Memory B cell (primary cell): ENCODE measurements around the gene PLCB4.
"Not testable (repeated sequence)": the region's sequence is repeated elsewhere in the genome, so short reads cannot be mapped to it uniquely, and the experiment has no call there.

Experiments
- ATAC-seq: fragments of 150-1000 bp; cut with Tn5 transposase; 2 replicates; pipeline ENCODE4 v1.10.0; 2021; ENCODE audit warnings: low read depth, mild to moderate bottlenecking, moderate library complexity
- DNase-seq, 2 donors: peaks; one replicate each; pipeline ENCODE4 v3.0.0; 2022; ENCODE audit warnings: low spot score in 2 of 2
- H3K27ac Mint-ChIP-seq: one replicate; pipeline ENCODE4 v1.8.0; 2022; ENCODE audit warnings: mild to moderate bottlenecking, moderate library complexity, mixed read lengths
- H3K27me3 Mint-ChIP-seq: one replicate; pipeline ENCODE4 v1.8.0; 2022; ENCODE audit warnings: mixed read lengths
- H3K36me3 Mint-ChIP-seq: one replicate; pipeline ENCODE4 v1.8.0; 2022; ENCODE audit warnings: mild to moderate bottlenecking, mixed read lengths
- H3K4me1 Mint-ChIP-seq: one replicate; pipeline ENCODE4 v1.8.0; 2022; ENCODE audit warnings: mixed read lengths
- H3K4me3 Mint-ChIP-seq: one replicate; pipeline ENCODE4 v1.8.0; 2022; ENCODE audit warnings: mild to moderate bottlenecking, moderate library complexity, mixed read lengths
- H3K9me3 Mint-ChIP-seq: one replicate; pipeline ENCODE4 v1.8.0; 2022; ENCODE audit warnings: mixed read lengths

PLCB4 gene

DNA sequence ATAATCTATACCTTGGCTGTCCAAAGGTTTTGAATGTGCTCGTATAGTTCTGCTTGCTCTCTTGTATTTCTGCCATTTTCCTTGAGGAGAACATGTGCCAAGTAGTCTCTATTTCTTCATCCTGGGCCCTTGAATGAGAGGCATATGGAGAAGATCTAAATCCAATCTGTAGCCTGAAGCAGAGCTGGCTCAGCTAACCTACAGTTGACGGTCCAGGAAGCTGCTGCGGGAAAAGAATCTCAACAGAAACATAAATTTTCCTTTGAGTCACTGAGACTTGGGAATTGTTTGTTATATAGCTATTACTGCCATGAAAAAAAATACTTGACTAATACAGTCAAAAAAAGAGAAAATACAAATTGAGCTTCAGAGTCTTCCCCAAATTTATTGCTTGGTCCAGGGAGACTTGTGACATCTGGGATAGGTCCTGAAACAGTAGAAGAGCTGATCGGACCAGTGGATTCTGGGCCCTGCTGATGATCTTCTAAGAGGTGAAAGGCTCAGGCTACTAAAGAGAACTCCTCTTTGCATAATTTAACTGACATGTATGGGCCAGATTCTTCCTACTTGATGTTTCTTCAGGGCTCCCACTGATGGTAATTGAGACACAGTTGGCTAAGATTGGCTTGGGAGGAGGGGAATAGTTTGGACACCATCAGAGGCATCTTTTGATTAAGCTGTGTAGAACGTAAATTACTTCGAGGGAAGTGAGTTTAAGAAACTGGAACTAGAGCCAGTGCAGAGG lies 29.9 kb upstream of the PLCB4 start:
- Mint-ChIP-seq H3K9me3 (no peaks in the 10 kb centered on the region), H3K36me3 (no peaks in the 10 kb centered on the region), H3K4me3 (no peak overlapping the region), H3K27me3 (no peaks in the 10 kb centered on the region), H3K4me1 (no peaks in the 10 kb centered on the region), H3K27ac (no peak overlapping the region)
- ATAC-seq (no peak), DNase-seq (no peak)

DNA sequence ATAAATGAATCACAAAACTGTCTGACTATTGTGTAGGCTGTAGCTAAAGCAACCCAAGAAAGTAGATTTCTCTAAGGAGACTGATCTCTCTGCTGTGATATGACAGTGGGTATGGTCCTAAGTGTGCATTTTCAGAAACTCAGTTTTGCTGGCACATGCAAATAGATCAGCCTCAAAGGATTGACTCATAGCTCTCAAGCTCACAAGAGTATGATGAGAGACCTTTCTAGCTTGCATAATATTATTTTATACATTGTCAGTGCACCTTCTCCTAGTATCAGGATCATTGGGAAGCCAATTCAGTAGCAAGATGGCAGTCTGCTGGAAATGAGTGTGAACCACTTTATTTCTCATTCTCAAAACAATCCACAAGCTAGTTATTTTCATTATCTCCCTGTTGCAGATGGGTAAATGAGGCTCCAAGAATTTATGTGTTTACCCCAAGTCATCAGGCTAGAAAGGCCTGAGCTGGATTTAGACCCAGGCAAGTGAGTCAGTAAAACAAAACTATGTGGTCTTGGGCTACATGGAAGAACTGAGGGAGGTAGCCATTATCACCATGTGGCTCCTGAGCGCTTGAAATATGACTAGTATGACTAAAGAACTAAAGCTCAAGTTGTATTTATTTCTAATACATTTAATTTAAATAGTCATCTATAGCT lies 27.9 kb upstream of the PLCB4 start:
- no peaks in the 10 kb centered on the region for H3K27me3 Mint-ChIP-seq
- no peak overlapping the region for H3K4me3 Mint-ChIP-seq
- no peaks in the 10 kb centered on the region for H3K9me3 Mint-ChIP-seq
- DNase-seq, result no peak
- no peaks in the 10 kb centered on the region for H3K4me1 Mint-ChIP-seq
- no peak overlapping the region for H3K27ac Mint-ChIP-seq
- no peaks in the 10 kb centered on the region for H3K36me3 Mint-ChIP-seq
- no peak for ATAC-seq

DNA sequence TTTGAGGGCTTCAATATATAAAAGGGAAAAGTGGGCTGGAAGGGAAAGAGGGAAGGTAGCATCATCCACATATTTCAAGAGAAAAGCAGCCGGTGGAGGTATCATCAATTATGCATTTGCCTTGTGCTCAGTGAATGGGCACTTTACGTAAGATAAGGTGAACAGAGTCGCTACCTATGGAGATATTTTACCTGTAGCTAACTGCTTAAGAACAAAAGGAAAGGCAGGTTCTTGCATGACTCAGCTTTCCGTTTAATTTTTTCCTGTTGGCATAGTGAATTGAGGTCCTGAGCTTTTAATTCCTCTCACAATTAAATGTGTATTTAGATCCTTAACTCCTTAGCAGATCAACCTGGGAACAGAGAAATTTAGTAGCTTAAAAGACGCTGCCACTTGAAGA lies 25.5 kb upstream of the PLCB4 start:
- Mint-ChIP-seq H3K4me1 (no peaks in the 10 kb centered on the region), H3K36me3 (no peaks in the 10 kb centered on the region), H3K27ac (no peak overlapping the region), H3K9me3 (peaks cover 6% of the 10 kb centered on the region), H3K27me3 (no peaks in the 10 kb centered on the region), H3K4me3 (no peak overlapping the region)
- DNase-seq (no peak), ATAC-seq (no peak)

DNA sequence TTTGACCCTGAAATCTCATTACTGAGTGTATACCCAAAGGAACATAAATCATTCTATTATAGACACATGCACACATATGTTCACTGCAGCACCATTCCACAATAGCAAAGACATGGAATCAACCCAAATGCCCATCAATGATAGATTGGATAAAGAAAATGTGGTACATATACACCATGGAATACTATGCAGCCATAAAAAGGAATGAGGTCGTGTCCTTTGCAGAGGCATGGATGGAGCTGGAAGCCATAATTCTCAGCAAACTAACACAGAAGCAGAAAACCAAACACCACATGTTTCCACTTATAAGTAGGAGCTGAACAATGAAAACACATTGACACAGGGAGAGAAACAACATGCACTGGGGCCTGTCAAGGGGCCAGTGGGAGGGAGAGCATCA lies 21.0 kb upstream of the PLCB4 start:
- not testable (repeated sequence) for H3K27me3 Mint-ChIP-seq, DNase-seq, ATAC-seq, H3K4me3 Mint-ChIP-seq, H3K4me1 Mint-ChIP-seq, H3K9me3 Mint-ChIP-seq, H3K27ac Mint-ChIP-seq, H3K36me3 Mint-ChIP-seq

DNA sequence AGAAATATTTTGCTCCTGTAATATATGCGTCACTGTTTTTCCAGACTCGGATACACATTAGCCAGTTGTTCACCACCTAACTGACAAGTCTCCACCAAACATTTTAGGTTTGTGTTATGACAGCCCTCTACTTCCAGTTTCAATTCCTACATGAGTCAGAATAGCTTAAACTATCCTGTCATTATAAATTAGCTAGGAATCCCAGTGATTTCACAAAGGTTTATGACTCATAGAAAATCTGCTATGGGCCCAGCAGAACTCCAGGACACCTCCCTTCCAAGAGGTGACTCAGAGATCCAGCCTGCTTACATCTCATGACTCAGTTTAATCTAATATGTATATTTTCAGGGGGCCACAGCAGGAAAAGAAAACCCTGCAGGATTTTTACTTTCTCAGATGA lies 17.4 kb upstream of the PLCB4 start:
- DNase-seq (no peak), ATAC-seq (no peak)
- Mint-ChIP-seq H3K4me3 (no peak overlapping the region), H3K27me3 (no peaks in the 10 kb centered on the region), H3K27ac (no peak overlapping the region), H3K4me1 (no peaks in the 10 kb centered on the region), H3K36me3 (no peaks in the 10 kb centered on the region), H3K9me3 (peaks cover 4% of the 10 kb centered on the region)

DNA sequence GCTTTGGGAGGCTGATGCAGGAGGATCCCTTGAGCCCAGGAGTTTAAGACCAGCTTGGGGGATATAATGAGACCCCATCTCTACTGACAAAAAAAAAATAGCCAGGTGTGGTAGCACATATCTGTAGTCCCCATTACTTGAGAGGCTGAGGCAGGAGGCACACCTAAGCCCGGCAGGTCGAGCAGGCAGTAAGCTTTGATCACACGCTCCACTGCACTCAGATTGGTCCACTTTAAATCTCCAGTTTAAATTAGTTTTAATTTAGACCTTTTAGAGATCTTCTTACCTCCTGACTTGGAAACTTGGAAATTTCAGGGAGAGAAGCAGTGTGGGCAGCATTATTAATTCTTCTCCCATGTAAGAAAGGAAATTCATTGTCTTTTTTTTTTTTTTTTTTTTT lies 16.8 kb upstream of the PLCB4 start:
- Mint-ChIP-seq H3K4me3 (no peak overlapping the region), H3K27me3 (no peaks in the 10 kb centered on the region), H3K36me3 (no peaks in the 10 kb centered on the region), H3K27ac (no peak overlapping the region), H3K9me3 (peaks cover 7% of the 10 kb centered on the region), H3K4me1 (no peaks in the 10 kb centered on the region)
- ATAC-seq (no peak), DNase-seq (no peak)

DNA sequence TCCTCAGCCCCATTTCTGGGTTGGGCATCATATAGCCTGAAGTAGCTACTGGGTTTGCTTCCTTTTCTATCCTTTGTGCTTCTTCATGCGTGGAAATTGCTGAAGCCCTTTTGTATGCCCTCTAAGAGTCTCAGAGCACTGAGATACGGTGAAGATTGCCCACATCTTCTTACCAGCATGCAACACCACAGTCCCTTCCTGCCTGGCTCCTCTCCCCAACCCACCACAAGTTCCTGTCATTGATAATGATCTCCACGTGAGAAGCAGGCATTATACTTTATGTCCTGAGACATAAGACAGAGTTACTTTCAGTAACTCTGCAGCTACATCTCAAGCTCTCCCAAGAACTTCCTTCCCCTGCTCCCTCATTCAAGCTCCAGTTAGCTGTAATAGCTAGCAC lies 15.8 kb upstream of the PLCB4 start:
- H3K36me3 Mint-ChIP-seq, result no peaks in the 10 kb centered on the region
- H3K9me3 Mint-ChIP-seq, result peaks cover 3% of the 10 kb centered on the region
- no peak overlapping the region for H3K4me3 Mint-ChIP-seq
- no peaks in the 10 kb centered on the region for H3K4me1 Mint-ChIP-seq
- no peaks in the 10 kb centered on the region for H3K27me3 Mint-ChIP-seq
- no peak overlapping the region for H3K27ac Mint-ChIP-seq
- no peak for DNase-seq
- no peak for ATAC-seq

DNA sequence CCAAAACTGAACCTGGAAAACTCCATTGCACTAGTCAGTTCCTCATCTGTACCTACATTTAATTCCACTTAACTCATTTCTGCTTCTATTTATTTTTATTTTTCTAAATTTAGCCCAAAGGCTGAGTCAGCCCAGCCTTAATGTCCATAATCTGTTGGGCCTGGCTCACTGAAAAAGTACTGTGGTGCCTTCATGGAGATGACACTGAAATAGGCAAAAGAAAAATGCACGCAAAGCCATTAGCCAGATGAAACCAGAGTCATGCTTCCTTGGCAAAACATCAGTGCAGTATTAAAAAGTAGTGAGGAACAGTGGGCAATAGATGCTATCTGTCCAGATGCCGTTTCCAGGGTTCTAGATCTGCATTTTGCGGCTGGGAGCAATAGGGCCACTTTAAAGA lies 14.7 kb upstream of the PLCB4 start:
- DNase-seq (no peak), ATAC-seq (no peak)
- H3K27ac Mint-ChIP-seq, result no peak overlapping the region
- H3K9me3 Mint-ChIP-seq, result peaks cover 2% of the 10 kb centered on the region
- no peaks in the 10 kb centered on the region for H3K4me1 Mint-ChIP-seq
- H3K27me3 Mint-ChIP-seq, result no peaks in the 10 kb centered on the region
- H3K4me3 Mint-ChIP-seq, result no peak overlapping the region
- no peaks in the 10 kb centered on the region for H3K36me3 Mint-ChIP-seq

DNA sequence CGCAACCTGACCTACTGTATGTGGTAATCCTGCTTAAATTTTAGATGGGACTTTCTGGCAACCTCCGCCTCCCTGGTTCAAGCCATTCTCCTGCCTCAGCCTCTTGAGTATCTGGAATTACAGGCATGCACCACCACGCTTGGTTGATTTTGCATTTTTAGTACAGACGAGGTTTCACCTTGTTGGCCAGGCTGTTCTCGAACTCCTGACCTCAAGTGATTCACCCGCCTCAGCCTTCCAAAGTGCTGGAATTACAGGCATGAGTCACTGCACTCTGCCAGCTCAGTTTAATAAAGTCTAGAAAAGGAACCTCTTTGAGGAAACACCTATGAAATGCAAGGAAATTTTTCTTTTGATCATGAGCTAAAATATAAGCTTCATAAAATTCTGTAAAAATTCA lies 9.0 kb upstream of the PLCB4 start:
- Mint-ChIP-seq H3K36me3 (no peaks in the 10 kb centered on the region), H3K27me3 (no peaks in the 10 kb centered on the region), H3K9me3 (peaks cover 8% of the 10 kb centered on the region), H3K4me3 (no peak overlapping the region), H3K4me1 (no peaks in the 10 kb centered on the region), H3K27ac (no peak overlapping the region)
- ATAC-seq, result no peak
- DNase-seq, result no peak

DNA sequence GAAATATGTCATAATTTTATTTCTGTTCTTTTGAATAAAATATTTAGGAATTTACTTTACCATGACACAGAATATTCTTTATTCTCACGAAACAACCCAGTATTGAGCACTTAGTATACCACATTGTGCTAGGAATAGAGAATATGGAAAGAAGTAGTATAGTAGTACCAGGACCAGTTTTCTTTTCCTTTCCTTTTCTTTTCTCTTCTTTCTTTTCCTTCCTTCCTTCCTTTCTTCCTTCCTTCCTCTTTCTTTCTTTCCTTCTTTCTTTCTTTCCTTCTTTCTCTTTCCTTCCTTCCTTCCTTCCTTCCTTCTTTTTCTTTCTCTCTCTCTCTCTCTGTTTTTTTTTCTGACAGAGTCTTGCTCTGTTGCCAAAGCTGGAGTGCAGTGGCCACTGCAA lies 7.5 kb upstream of the PLCB4 start:
- Mint-ChIP-seq H3K4me3 (no peak overlapping the region), H3K36me3 (no peaks in the 10 kb centered on the region), H3K27me3 (no peaks in the 10 kb centered on the region), H3K27ac (no peak overlapping the region), H3K4me1 (no peaks in the 10 kb centered on the region), H3K9me3 (peaks cover 8% of the 10 kb centered on the region)
- no peak for ATAC-seq
- DNase-seq, result no peak

DNA sequence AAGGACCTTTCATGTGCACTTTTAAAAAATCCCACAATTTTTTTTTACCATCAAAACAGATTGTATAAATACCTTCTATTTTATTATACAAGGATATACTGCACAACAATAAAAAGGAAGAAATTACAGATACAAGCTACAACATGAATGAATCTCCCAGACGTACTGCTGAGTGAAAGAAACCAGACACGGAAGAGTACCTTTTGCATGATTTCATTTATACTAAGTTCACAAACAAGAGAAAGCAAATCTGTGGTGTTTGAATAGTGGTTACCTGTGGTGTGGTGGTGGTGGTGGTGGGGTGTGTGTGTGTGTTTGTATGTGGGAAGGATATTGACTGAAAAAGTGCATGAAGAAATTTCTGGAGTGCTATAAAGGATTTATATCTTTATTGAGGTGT lies 6.8 kb upstream of the PLCB4 start:
- Mint-ChIP-seq H3K36me3 (no peaks in the 10 kb centered on the region), H3K4me1 (no peaks in the 10 kb centered on the region), H3K27me3 (no peaks in the 10 kb centered on the region)

DNA sequence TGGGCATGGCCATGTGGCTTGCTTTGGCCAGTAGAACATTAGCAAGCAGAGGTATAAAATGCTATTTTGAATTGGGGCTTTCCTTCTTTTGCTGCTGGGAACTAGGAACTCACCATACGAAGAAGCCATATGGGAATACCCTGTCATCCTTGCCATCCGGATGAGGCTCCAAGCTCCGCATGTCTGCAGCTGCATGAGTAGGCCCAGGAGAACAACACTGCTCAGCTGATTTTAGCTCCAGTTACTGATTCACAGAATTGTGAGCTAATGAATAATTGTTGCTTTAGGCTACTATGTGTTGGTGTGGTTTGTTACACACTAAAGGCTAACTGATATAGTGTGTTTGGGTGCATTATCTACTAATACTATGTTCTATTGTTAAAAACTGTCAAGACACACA lies 2.7 kb upstream of the PLCB4 start:
- Mint-ChIP-seq H3K4me3 (no peak overlapping the region), H3K27ac (no peak overlapping the region), H3K9me3 (peaks cover 7% of the 10 kb centered on the region), H3K36me3 (peaks cover 2% of the 10 kb centered on the region), H3K27me3 (peaks cover 5% of the 10 kb centered on the region), H3K4me1 (peaks cover 2% of the 10 kb centered on the region)
- DNase-seq (no peak), ATAC-seq (no peak)

More for the DNA sequence above, 6.8 kb upstream of the PLCB4 start:
- ATAC-seq (no peak), DNase-seq (no peak)
- Mint-ChIP-seq H3K27ac (no peak overlapping the region), H3K4me3 (no peak overlapping the region), H3K9me3 (peaks cover 5% of the 10 kb centered on the region)

DNA sequence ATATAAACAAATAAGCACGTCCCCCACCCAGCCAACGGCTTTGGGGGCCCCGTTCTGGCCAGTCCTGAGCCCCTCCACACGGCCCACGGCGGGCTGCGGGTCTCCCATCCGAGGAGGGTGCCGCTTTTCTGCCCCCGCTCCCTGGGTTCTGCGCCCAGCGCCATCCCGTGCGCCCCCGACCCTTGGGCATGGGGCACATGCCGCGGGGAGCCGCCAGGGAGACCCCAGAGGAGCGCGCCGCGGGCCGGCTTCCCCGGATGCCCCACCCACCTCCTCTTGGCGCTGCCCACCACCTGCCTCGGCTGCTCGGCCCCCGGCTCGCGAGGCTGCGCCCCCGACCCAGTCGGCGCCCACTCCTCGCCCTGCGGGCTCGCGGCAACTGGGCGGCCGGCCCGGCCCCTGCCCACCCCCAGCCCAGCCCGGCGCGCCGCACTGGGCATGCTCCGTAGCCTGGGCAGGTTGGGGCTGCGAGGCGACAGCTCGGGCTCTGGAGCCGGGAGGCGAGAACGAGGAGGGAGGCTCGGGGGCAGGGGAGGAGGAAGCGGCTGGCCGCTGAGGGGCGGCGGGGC lies 570 bp upstream of the PLCB4 start:
- ATAC-seq (no peak), DNase-seq (no peak)
- peaks cover 2% of the 10 kb centered on the region for H3K4me1 Mint-ChIP-seq
- H3K36me3 Mint-ChIP-seq, result peaks cover 2% of the 10 kb centered on the region
- H3K27ac Mint-ChIP-seq, result no peak overlapping the region
- H3K9me3 Mint-ChIP-seq, result peaks cover 5% of the 10 kb centered on the region
- no peak overlapping the region for H3K4me3 Mint-ChIP-seq
- peaks cover 5% of the 10 kb centered on the region for H3K27me3 Mint-ChIP-seq

DNA sequence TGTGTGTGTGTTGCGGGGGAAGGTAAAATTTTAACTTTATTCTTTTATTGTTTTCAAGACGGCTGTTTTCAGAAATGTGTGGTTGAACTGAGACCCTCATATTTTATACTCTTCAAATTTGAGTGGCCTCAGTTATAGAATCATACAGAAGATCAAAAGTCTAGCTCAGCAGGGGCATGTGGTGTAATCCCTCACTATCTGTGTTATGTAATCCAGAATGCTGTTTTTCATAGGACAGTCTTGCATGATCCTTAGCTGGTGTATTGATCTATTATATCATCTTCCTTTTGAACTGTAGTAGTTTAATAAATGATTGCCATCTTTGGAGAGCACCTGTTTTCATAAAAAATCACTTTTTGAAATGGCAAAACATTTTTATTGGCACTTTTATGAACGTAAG lies 1.4 kb downstream of the PLCB4 start:
- Mint-ChIP-seq H3K9me3 (peaks cover 1% of the 10 kb centered on the region), H3K4me1 (peaks cover 2% of the 10 kb centered on the region), H3K4me3 (no peak overlapping the region), H3K27me3 (peaks cover 5% of the 10 kb centered on the region), H3K36me3 (peaks cover 2% of the 10 kb centered on the region), H3K27ac (no peak overlapping the region)
- DNase-seq (no peak), ATAC-seq (no peak)
